HepG2 (cell line): ENCODE measurements around the gene GRM7.

Experiments used
- BRD4 ChIP-seq: sonication (generic); formaldehyde crosslinking; IDR thresholded peaks from 2 replicates; pipeline ENCODE4 v1.4.0; 2020; ENCODE audit warnings: missing genetic modification reagents
- CBX5 ChIP-seq: sonication (generic); formaldehyde crosslinking; IDR thresholded peaks from 2 replicates; pipeline ENCODE4 v1.4.0; 2020; ENCODE audit warnings: missing genetic modification reagents, borderline replicate concordance
- FOXK2 ChIP-seq: fragments of 450-650 bp; IDR thresholded peaks from 2 replicates; pipeline ENCODE4 v1.6.1; 2016
- IRF2 ChIP-seq: IDR thresholded peaks from 2 replicates; pipeline ENCODE4 v1.6.1; 2018; ENCODE audit warnings: missing genetic modification reagents, missing compliant biosample characterization
- MTA1 ChIP-seq: sonication (generic); formaldehyde crosslinking; IDR thresholded peaks from 2 replicates; pipeline ENCODE4 v1.4.0; 2020; ENCODE audit warnings: missing genetic modification reagents, mild to moderate bottlenecking, borderline replicate concordance
- RELA ChIP-seq: sonication (generic); formaldehyde crosslinking; IDR thresholded peaks from 2 replicates; pipeline ENCODE4 v1.4.0; 2020; ENCODE audit warnings: missing genetic modification reagents
- SMARCC2 ChIP-seq: fragments of 450-650 bp; IDR thresholded peaks from 2 replicates; pipeline ENCODE4 v1.6.1; 2017; ENCODE audit warnings: antibody characterized with exemption, mild to moderate bottlenecking
- TF ChIP-seq, protein P1 (sequence below): sonication (generic); formaldehyde crosslinking; IDR thresholded peaks from 2 replicates; pipeline ENCODE4 v1.5.0; 2020; ENCODE audit warnings: mild to moderate bottlenecking, missing genetic modification reagents, moderate library complexity
- TF ChIP-seq, protein P2 (sequence below), 2 experiments: IDR thresholded peaks; 2 replicates each; pipeline ENCODE4 v1.6.1; 2011 to 2012; ENCODE audit warnings: low read length in 2 of 2, borderline replicate concordance in 1 of 2, low read depth in 1 of 2, mild to moderate bottlenecking in 1 of 2, moderate library complexity in 1 of 2
- TF ChIP-seq, protein P3 (sequence below): sonication (generic); formaldehyde crosslinking; IDR thresholded peaks from 2 replicates; pipeline ENCODE4 v1.4.0; 2020; ENCODE audit warnings: mild to moderate bottlenecking, low read depth, missing genetic modification reagents
- TF ChIP-seq, protein P4 (sequence below): fragments of 450-650 bp; IDR thresholded peaks from 2 replicates; pipeline ENCODE4 v1.6.1; 2017; ENCODE audit warnings: mild to moderate bottlenecking

DNA sequence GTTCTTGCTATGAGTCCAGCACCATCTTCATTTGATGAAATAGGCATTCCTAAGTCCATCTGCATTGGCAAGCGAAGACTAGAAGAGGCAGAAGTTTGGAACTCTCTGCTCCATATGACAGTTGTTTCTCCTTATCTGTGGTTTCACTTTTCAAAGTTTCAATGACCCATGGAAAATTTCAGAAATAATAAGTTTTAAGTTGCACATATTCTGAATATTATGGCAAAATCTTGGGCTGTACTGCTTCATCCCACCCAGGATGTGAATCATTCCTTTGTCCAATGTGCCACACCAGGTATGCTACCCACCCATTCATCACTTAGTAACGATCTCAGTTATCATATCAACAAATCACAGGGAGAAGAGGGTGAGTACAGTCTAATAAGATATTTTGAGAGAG lies 647.9 kb downstream of the GRM7 start:
- TF ChIP-seq BRD4 (CRISPR knock-in tag) (no peak), SMARCC2 (no peak), RELA (CRISPR knock-in tag) (no peak), FOXK2 (no peak), MTA1 (CRISPR knock-in tag) (no peak), IRF2 (no peak), CBX5 (CRISPR knock-in tag) (no peak)
- TF ChIP-seq, protein P1, sequence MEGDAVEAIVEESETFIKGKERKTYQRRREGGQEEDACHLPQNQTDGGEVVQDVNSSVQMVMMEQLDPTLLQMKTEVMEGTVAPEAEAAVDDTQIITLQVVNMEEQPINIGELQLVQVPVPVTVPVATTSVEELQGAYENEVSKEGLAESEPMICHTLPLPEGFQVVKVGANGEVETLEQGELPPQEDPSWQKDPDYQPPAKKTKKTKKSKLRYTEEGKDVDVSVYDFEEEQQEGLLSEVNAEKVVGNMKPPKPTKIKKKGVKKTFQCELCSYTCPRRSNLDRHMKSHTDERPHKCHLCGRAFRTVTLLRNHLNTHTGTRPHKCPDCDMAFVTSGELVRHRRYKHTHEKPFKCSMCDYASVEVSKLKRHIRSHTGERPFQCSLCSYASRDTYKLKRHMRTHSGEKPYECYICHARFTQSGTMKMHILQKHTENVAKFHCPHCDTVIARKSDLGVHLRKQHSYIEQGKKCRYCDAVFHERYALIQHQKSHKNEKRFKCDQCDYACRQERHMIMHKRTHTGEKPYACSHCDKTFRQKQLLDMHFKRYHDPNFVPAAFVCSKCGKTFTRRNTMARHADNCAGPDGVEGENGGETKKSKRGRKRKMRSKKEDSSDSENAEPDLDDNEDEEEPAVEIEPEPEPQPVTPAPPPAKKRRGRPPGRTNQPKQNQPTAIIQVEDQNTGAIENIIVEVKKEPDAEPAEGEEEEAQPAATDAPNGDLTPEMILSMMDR: no peak
- TF ChIP-seq, protein P2, sequence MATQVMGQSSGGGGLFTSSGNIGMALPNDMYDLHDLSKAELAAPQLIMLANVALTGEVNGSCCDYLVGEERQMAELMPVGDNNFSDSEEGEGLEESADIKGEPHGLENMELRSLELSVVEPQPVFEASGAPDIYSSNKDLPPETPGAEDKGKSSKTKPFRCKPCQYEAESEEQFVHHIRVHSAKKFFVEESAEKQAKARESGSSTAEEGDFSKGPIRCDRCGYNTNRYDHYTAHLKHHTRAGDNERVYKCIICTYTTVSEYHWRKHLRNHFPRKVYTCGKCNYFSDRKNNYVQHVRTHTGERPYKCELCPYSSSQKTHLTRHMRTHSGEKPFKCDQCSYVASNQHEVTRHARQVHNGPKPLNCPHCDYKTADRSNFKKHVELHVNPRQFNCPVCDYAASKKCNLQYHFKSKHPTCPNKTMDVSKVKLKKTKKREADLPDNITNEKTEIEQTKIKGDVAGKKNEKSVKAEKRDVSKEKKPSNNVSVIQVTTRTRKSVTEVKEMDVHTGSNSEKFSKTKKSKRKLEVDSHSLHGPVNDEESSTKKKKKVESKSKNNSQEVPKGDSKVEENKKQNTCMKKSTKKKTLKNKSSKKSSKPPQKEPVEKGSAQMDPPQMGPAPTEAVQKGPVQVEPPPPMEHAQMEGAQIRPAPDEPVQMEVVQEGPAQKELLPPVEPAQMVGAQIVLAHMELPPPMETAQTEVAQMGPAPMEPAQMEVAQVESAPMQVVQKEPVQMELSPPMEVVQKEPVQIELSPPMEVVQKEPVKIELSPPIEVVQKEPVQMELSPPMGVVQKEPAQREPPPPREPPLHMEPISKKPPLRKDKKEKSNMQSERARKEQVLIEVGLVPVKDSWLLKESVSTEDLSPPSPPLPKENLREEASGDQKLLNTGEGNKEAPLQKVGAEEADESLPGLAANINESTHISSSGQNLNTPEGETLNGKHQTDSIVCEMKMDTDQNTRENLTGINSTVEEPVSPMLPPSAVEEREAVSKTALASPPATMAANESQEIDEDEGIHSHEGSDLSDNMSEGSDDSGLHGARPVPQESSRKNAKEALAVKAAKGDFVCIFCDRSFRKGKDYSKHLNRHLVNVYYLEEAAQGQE (IDR thresholded peaks at IDR 0.05; ENCODE audit: borderline replicate concordance in 1 of 2, low read depth in 1 of 2, low read length in 2 of 2): no peak
- TF ChIP-seq, protein P3, sequence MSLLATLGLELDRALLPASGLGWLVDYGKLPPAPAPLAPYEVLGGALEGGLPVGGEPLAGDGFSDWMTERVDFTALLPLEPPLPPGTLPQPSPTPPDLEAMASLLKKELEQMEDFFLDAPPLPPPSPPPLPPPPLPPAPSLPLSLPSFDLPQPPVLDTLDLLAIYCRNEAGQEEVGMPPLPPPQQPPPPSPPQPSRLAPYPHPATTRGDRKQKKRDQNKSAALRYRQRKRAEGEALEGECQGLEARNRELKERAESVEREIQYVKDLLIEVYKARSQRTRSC (CRISPR knock-in tag): no peak
- TF ChIP-seq, protein P4, sequence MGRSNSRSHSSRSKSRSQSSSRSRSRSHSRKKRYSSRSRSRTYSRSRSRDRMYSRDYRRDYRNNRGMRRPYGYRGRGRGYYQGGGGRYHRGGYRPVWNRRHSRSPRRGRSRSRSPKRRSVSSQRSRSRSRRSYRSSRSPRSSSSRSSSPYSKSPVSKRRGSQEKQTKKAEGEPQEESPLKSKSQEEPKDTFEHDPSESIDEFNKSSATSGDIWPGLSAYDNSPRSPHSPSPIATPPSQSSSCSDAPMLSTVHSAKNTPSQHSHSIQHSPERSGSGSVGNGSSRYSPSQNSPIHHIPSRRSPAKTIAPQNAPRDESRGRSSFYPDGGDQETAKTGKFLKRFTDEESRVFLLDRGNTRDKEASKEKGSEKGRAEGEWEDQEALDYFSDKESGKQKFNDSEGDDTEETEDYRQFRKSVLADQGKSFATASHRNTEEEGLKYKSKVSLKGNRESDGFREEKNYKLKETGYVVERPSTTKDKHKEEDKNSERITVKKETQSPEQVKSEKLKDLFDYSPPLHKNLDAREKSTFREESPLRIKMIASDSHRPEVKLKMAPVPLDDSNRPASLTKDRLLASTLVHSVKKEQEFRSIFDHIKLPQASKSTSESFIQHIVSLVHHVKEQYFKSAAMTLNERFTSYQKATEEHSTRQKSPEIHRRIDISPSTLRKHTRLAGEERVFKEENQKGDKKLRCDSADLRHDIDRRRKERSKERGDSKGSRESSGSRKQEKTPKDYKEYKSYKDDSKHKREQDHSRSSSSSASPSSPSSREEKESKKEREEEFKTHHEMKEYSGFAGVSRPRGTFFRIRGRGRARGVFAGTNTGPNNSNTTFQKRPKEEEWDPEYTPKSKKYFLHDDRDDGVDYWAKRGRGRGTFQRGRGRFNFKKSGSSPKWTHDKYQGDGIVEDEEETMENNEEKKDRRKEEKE: no peak
